ENCODE measurements around the gene OR52K1. TPM values are rescaled to one million over a fixed set of nuclear protein-coding genes. Genes with fewer than 3 reads are reported as not detected.

The OR52K1 gene
- total and polyA plus RNA-seq, 7 donors, result not detected

GRCh38 chr11:4460151-4460550 is 22.3 kb upstream of the OR52K1 start:
- H3K27me3 ChIP-seq (ENCODE audit: insufficient read depth in 3 of 3, low read length in 2 of 3), result no peaks in the 10 kb centered on the region
- TF ChIP-seq CTCF (IDR thresholded peaks at IDR 0.05), result no peak
- H3K4me1 ChIP-seq, result no peaks in the 10 kb centered on the region
- H3K36me3 ChIP-seq (ENCODE audit: insufficient read depth in 1 of 2, low read depth in 1 of 2), result no peaks in the 10 kb centered on the region
- H3K4me3 ChIP-seq, result no peak overlapping the region
- no peak overlapping the region for H3K27ac ChIP-seq
- peaks cover 4% of the 10 kb centered on the region for H3K9me3 ChIP-seq
- intact Hi-C loops (cut with DNase I), result no loop called here
- WGBS, 3 donors, result 76 to 79% (median 78%) methylated on average over 4 of the region's 4 CpGs
- ATAC-seq (no peak), DNase-seq (no peak)

- H3K4me3 ChIP-seq, result no peak overlapping the region
- H3K36me3 ChIP-seq (ENCODE audit: insufficient read depth in 1 of 2, low read depth in 1 of 2), result no peaks in the 10 kb centered on the region
- peaks cover 4% of the 10 kb centered on the region for H3K9me3 ChIP-seq
- intact Hi-C loops (cut with DNase I), result no loop called here
- no peak for TF ChIP-seq CTCF (IDR thresholded peaks at IDR 0.05)
- no peaks in the 10 kb centered on the region for H3K4me1 ChIP-seq
- DNase-seq, result no peak
- 87 to 92% (median 91%) methylated on average over 5 of the region's 5 CpGs for WGBS, 3 donors
- ATAC-seq, result no peak
- no peak overlapping the region for H3K27ac ChIP-seq
- H3K27me3 ChIP-seq (ENCODE audit: insufficient read depth in 3 of 3, low read length in 2 of 3), result no peaks in the 10 kb centered on the region
These were observed 18.0 kb upstream of the OR52K1 start for GRCh38 chr11:4464216-4465159.

- no peak overlapping the region for H3K4me3 ChIP-seq
- no peak for ATAC-seq
- intact Hi-C loops (cut with DNase I), result no loop called here
- H3K27ac ChIP-seq, result no peak overlapping the region
- no peak for TF ChIP-seq CTCF (IDR thresholded peaks at IDR 0.05)
- DNase-seq, result no peak
- 89 to 93% (median 92%) methylated on average over 1 of the region's 1 CpG for WGBS, 3 donors
- no peaks in the 10 kb centered on the region for H3K36me3 ChIP-seq (ENCODE audit: insufficient read depth in 1 of 2, low read depth in 1 of 2)
- no peaks in the 10 kb centered on the region for H3K4me1 ChIP-seq
- H3K9me3 ChIP-seq, result peaks cover 4% of the 10 kb centered on the region
- H3K27me3 ChIP-seq (ENCODE audit: insufficient read depth in 3 of 3, low read length in 2 of 3), result no peaks in the 10 kb centered on the region
These were observed 17.0 kb upstream of the OR52K1 start for GRCh38 chr11:4465407-4465806.

GRCh38 chr11:4466131-4466870 is 16.1 kb upstream of the OR52K1 start:
- intact Hi-C loops (cut with DNase I), result no loop called here
- ATAC-seq, result no peak
- Histone ChIP-seq H3K27me3 (ENCODE audit: insufficient read depth in 3 of 3, low read length in 2 of 3) (no peaks in the 10 kb centered on the region), H3K4me1 (no peaks in the 10 kb centered on the region), H3K9me3 (peaks cover 4% of the 10 kb centered on the region), H3K36me3 (ENCODE audit: insufficient read depth in 1 of 2, low read depth in 1 of 2) (no peaks in the 10 kb centered on the region), H3K4me3 (no peak overlapping the region), H3K27ac (no peak overlapping the region)
- WGBS, 3 donors, result 39 to 43% (median 42%) methylated on average over 5 of the region's 5 CpGs
- TF ChIP-seq CTCF (IDR thresholded peaks at IDR 0.05), result no peak
- DNase-seq, result no peak
